NOMO-1 treated with dmso at 0.1 percent for 144 hours (cell line): Measurements from ENCODE around the gene WDR90.

Source experiments
- DNase-seq: peaks from one replicate; lab custom pipeline; 2025; ENCODE audit not compliant: unreplicated experiment; lab: John Stamatoyannopoulos, UW

Gene WDR90

GRCh38 chr16:674968-675883, 26.1 kb downstream of the WDR90 start, which contains the start of gene RHBDL1:
RHBDL1 (plus strand) TSS chr16:675671; CDS start chr16:675791, 120 bp downstream.
- peak; percentile 13 for DNase-seq

GRCh38 chr16:675884-676564, 26.9 kb downstream of the WDR90 start:
- DNase-seq: no peak

GRCh38 chr16:676565-676902, 27.4 kb downstream of the WDR90 start:
- no peak for DNase-seq

- DNase-seq: no peak
Measured at GRCh38 chr16:676913-677312, 27.7 kb downstream of the WDR90 start.

- no peak for DNase-seq
Measured at GRCh38 chr16:677316-678190, 28.4 kb downstream of the WDR90 start.

GRCh38 chr16:678209-678857, 29.2 kb downstream of the WDR90 start:
- no peak for DNase-seq

- no peak for DNase-seq
Measured at GRCh38 chr16:678858-679813, 30.0 kb downstream of the WDR90 start.

- DNase-seq: peak; percentile 76
Measured at GRCh38 chr16:679814-680624, 30.9 kb downstream of the WDR90 start, which contains the start of gene STUB1. STUB1 (plus strand) TSS chr16:680410; CDS start chr16:680526, 116 bp downstream.

- no peak for DNase-seq
Measured at GRCh38 chr16:680625-680945, 31.4 kb downstream of the WDR90 start.

GRCh38 chr16:680967-681745, 32.0 kb downstream of the WDR90 start:
- no peak for DNase-seq

- DNase-seq: no peak
Measured at GRCh38 chr16:681746-682427, 32.7 kb downstream of the WDR90 start.

- no peak for DNase-seq
Measured at GRCh38 chr16:682493-683395, 33.6 kb downstream of the WDR90 start.

GRCh38 chr16:683396-684070, 34.4 kb downstream of the WDR90 start:
- DNase-seq: no peak

GRCh38 chr16:684071-684794, 35.1 kb downstream of the WDR90 start, which contains the start of gene JMJD8:
JMJD8 (minus strand) TSS chr16:684334; CDS start chr16:684319, 15 bp downstream.
- DNase-seq: peak; percentile 91
